SK-N-MC (cell line): ENCODE results near the gene CHRNA9.

Experiments used
- EZH2 ChIP-seq: fragments of 200-600 bp; sonication (generic); IDR thresholded peaks from one replicate; pipeline ENCODE4 v1.6.1; 2017; ENCODE audit warnings: antibody characterized with exemption
- POLR2AphosphoS5 ChIP-seq: IDR thresholded peaks from 2 replicates; pipeline ENCODE4 v1.6.1; 2012; ENCODE audit warnings: mild to moderate bottlenecking, low read depth, low read length, borderline replicate concordance

- TF ChIP-seq POLR2AphosphoS5 (no peak), EZH2 (no peak)
Observed at GRCh38 chr4:40314951-40315350, 20.2 kb upstream of the CHRNA9 start.
